Adipose tissue (tissue), 3 donors: ENCODE data around the gene RPS15. TPM values are rescaled to one million over a fixed set of nuclear protein-coding genes. Genes with fewer than 3 reads are reported as not detected.
A peak's percentile ranks its signal among the peaks of the same experiment; 100 is the strongest.

Experiments
- H3K27ac ChIP-seq: one replicate; pipeline ENCODE4 v1.5.1; 2013; ENCODE audit warnings: low read depth, low read length
- WGBS, 3 donors: extraction: QIAGEN DNeasy Blood & Tissue Kit; methylation state at CpG; one replicate each; pipeline ENCODE4 v1.1.7; 2013; 5-methylcytosine and 5-hydroxymethylcytosine counted together
- polyA plus RNA-seq, 3 donors: library from polyadenylated mRNA; stranded (reverse); fragments of 200-250 nt; gene quantifications; one replicate each; pipeline ENCODE4 v1.2.3, GENCODE V29; 2013
- donor health status: healthy with polysubstance abuse.
- donor health status: Bipolar disorder and iron deficiency.
- donor health status: healthy.

Gene RPS15
- polyA plus RNA-seq, 3 donors = 2,434 to 3,362 (median 3,351) TPM

GRCh38 chr19:1400281-1401137 is 37.7 kb upstream of the RPS15 start:
- 7 to 28% (median 19%) methylated on average over 31 to 36 of the region's 36 CpGs for WGBS, 3 donors
- H3K27ac ChIP-seq = no peak overlapping the region

- WGBS, 3 donors = 0 to 1% (median 0%) methylated on average over 60 to 87 of the region's 87 CpGs
- no peak within 1 kb of the TSS for H3K27ac ChIP-seq
Measured at GRCh38 chr19:1401138-1401888, 36.9 kb upstream of the RPS15 start, which contains the start of gene GAMT. TSS of gene GAMT (minus strand) at chr19:1401542. CDS start at chr19:1401476, 66 bp downstream.

- 42 to 64% (median 47%) methylated on average over 11 of the region's 11 CpGs for WGBS, 3 donors
- H3K27ac ChIP-seq = no peak overlapping the region
Measured at GRCh38 chr19:1401889-1402217, 36.3 kb upstream of the RPS15 start.

GRCh38 chr19:1402411-1403070 is 35.7 kb upstream of the RPS15 start:
- 45 to 60% (median 45%) methylated on average over 25 of the region's 25 CpGs for WGBS, 3 donors
- H3K27ac ChIP-seq = no peak overlapping the region

GRCh38 chr19:1406774-1407527 is 31.2 kb upstream of the RPS15 start:
- H3K27ac ChIP-seq = no peak overlapping the region
- WGBS, 3 donors = 0 to 1% (median 0%) methylated on average over 50 to 72 of the region's 72 CpGs

GRCh38 chr19:1407528-1408299 is 30.5 kb upstream of the RPS15 start, which contains the start of gene DAZAP1:
TSS of gene DAZAP1 (plus strand) at chr19:1407586. CDS start at chr19:1407774, 188 bp downstream.
- WGBS, 3 donors = 0 to 1% (median 1%) methylated on average over 51 to 118 of the region's 121 CpGs
- peak within 1 kb of the TSS; percentile 76 for H3K27ac ChIP-seq

GRCh38 chr19:1408300-1409203 is 29.6 kb upstream of the RPS15 start:
- WGBS, 3 donors = 0% methylated on average over 69 of the region's 69 CpGs
- H3K27ac ChIP-seq = peak overlapping the region; percentile 76

GRCh38 chr19:1409204-1410005 is 28.8 kb upstream of the RPS15 start:
- WGBS, 3 donors = 38 to 59% (median 54%) methylated on average over 33 of the region's 33 CpGs
- H3K27ac ChIP-seq = no peak overlapping the region

GRCh38 chr19:1410136-1410786 is 27.9 kb upstream of the RPS15 start:
- no peak overlapping the region for H3K27ac ChIP-seq
- WGBS, 3 donors = 65 to 68% (median 67%) methylated on average over 23 of the region's 23 CpGs

- H3K27ac ChIP-seq = no peak overlapping the region
- WGBS, 3 donors = 69 to 75% (median 72%) methylated on average over 9 of the region's 9 CpGs
Measured at GRCh38 chr19:1410789-1411188, 27.4 kb upstream of the RPS15 start.

- 66 to 73% (median 67%) methylated on average over 27 to 29 of the region's 29 CpGs for WGBS, 3 donors
- H3K27ac ChIP-seq = no peak overlapping the region
Measured at GRCh38 chr19:1411255-1412191, 26.7 kb upstream of the RPS15 start.

GRCh38 chr19:1412323-1412923 is 25.8 kb upstream of the RPS15 start:
- WGBS, 3 donors = 68 to 78% (median 76%) methylated on average over 21 of the region's 21 CpGs
- no peak overlapping the region for H3K27ac ChIP-seq

- 69 to 78% (median 77%) methylated on average over 36 of the region's 36 CpGs for WGBS, 3 donors
Measured at GRCh38 chr19:1412995-1413800, 25.0 kb upstream of the RPS15 start.

More at GRCh38 chr19:1412995-1413800, 25.0 kb upstream of the RPS15 start:
- no peak overlapping the region for H3K27ac ChIP-seq
